ENCODE results near the gene DEPDC1.

Gene DEPDC1

GRCh38 chr1:68473060-68473459, 23.8 kb downstream of the DEPDC1 start:
- no peak for DNase-seq (ENCODE audit: low read depth in 2 of 2)

GRCh38 chr1:68470388-68470970, 26.4 kb downstream of the DEPDC1 start:
- no peak for DNase-seq (ENCODE audit: low read depth in 2 of 2)

GRCh38 chr1:68464891-68465290, 32.0 kb downstream of the DEPDC1 start:
- DNase-seq (ENCODE audit: low read depth in 2 of 2): no peak

DNA sequence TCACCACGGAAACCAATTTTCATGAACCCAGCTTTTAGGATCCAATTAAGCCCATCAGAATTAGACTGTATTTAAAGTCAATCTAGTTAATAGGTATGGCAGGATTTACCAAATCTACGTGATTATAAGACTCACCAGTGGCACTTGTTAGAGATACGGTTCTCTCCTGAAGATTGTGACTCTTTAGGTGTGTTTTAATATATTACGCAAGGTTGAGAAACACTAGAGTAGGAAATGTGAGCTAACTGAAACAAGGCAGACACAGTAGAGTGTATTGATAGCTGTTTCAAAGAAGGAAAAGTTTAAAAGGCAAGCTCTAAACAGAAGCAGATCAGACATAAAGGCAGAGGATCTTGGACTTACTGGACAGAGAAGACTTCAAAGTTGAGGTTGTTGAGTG, 35.9 kb downstream of the DEPDC1 start:
- DNase-seq (ENCODE audit: low read depth in 2 of 2): no peak

DNA sequence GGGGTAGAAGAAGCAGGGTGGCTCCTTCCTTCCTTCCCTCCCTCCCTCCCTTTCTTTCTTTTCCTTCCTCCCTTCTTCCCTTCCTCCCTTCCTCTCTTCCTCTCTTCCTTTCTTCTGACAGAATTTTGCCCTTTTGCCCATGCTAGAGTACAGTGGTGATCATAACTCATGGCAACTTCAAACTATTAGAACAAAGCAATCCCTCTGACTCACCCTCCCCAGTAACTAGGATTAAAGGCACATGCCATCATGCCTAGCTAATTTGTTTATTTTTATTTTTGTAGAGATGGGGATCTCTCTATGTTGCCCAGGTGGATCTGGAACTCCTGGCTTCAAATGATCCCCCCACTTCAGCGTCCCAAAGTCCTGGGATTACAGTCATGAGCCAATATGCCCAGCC, 37.1 kb downstream of the DEPDC1 start:
- DNase-seq (ENCODE audit: low read depth in 2 of 2): no peak

DNA sequence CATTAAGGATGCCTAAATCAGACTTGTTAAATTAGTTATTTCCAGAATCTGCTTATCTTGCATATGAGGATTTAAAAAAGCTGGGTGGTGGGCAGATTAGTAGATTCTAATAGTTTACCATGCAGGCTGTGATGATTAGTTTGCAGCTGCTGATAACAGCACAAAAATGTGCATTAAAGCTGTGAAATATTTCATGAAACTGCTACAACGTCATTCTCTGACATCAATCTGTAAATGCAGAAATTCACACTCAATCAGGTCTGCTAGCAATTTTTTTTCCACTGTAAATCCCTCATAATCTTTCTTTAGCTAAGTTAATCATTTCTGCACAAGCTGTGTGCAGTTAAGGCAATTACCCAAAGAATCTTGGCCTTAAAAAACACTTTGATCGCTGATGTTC, 37.8 kb downstream of the DEPDC1 start:
- no peak for DNase-seq (ENCODE audit: low read depth in 2 of 2)

GRCh38 chr1:68456202-68456601, 40.7 kb downstream of the DEPDC1 start:
- DNase-seq (ENCODE audit: low read depth in 2 of 2): no peak

DNA sequence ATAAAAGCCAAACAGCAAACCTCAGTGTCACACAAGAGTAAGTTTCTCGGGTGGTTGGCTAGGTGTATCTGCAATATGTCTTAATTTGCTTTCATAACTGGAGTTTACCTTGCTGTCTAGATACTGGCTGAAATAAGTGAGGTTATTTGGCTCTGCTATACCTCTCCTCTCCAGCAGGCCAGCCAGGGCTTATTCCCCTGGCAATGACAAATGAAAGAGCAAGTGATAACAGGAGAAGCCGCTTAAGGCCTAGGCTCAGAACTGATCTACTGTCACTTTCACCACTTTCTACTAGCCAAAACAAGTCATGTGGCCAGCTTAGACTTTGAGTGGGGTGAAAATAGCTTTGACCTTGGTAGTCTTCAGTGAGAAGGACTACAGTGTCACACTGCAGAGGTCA, 42.3 kb downstream of the DEPDC1 start:
- DNase-seq (ENCODE audit: low read depth in 2 of 2): no peak

DNA sequence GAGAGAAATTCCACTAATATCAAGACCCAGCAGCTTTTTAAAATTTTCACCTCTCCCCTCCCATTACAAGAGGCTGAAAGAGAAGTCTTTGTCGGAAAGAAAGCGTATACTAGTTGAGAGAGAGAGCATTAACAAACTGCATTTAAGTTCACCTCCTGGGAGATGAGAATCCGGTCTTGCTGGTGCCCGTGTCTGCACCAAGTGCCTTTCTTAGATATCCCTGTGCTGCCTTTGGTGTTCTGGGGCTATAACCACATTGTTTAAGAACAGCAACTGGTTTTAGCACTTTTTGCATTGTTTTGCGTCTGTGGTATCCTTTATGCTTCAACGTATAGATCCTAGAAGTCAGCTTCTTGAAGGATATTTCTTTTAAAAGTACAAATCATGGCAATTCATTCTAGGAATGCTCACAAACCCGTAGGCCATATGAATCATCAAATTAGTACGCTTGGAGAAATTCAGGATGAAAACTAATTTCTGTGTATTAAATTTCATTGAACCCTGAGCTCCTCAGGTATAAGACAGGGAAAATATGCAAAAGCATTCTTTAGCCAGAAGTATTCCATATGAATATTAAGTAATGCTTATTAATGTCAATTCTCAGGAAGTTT, 43.7 kb downstream of the DEPDC1 start:
- no peak for DNase-seq (ENCODE audit: low read depth in 2 of 2)

DNA sequence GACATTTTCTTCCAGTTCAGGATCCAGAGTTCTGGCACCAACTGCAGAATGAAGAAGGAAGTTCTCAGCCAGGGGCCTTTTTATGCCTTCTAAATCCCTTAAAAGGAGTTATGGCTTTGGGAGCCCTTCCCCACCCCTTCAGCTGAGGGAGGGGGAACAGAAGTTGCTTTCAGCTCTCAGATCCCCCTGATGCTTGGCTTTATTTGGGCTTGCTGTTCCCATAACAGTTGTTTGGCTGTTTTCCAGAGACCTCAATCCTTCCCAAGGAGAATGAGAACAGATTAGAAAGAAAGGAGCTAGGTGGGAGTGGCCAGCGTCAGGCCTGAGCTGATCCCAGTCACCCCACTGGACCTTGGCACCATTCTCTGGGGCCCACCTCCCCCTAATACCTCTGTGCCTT, 47.0 kb downstream of the DEPDC1 start, which contains the start of gene RPE65:
RPE65 (minus strand) TSS at position 54 of the 400 bp plus-strand sequence; CDS start at position 5, 49 bp downstream.
- DNase-seq (ENCODE audit: low read depth in 2 of 2): no peak

DNA sequence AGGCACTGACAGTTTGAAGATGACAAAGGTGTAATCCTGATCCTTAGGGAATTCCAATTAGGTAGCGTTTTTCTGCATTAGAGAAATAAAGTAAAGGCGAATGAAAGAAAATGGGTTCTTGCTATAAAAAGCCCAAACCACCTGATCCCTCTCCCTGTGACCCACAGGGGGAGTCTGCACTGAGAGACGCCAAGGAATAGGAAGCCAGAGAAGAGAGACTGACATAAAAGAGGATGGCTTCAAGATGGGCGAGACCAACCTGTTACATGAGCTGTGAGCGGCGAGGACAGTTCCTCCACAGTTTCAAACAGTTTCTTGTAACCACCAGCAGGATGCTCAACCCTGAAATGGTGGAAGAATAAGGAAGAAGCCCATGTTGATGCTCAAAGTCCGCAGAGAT, 48.5 kb downstream of the DEPDC1 start:
- DNase-seq (ENCODE audit: low read depth in 2 of 2): no peak

DNA sequence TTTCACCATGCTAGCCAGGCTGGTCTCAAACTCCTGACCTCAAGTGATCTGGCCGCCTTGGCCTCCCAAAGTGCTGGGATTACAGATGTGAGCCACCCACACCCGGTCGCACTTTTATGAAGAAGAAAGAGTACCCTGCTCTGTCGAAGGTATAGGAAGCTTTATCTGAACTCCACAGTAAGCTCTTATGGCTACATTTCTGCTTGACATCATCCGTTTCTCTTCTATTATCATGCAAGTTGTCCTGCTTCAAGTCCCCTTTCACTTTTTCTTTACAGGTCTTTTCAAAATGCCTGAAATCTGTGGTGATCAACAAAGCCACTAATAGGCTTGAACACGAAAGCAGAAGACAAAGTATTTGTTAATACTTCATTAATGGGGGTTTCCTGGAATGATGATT, 51.2 kb downstream of the DEPDC1 start:
- DNase-seq (ENCODE audit: low read depth in 2 of 2): no peak

GRCh38 chr1:68442822-68443556, 53.9 kb downstream of the DEPDC1 start:
- DNase-seq (ENCODE audit: low read depth in 2 of 2): no peak

DNA sequence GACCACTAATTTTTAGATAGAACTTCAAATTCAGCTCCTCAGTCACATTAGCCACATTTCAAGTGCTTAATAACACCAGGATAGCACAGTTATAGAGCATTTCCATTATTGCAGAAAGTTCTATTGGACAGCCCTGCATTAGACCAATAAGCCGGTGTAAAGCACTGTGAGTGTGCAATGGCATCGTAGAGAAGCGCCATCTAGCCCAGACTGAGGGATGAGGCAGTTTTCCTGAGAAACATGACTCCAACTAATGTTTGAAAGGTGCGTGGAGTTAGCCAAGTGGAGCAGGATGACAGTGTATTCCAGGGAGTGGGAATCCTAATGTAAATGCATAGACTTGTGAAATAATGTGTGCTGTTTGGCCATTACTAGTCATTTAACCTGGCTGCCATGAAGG, 54.9 kb downstream of the DEPDC1 start:
- no peak for DNase-seq (ENCODE audit: low read depth in 2 of 2)

DNA sequence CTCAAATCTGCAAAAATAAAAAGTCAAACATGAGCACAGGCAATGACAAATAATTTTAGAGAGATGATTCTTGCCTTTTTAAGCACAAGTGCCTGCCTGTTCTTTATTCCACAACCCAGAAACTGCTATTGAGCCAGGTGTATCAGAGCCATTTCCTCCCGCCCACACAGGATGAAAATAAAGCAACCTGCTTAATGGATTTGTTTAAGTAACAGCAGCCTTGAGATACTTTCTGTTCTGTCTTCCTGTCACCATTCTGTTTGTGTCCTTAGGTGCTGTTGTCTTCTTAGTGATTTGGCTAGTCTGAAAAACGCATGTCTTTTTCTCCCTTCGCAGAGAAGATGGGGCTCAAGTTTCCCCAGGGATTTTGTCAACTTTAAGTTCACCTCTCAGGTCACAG, 58.6 kb downstream of the DEPDC1 start:
- DNase-seq (ENCODE audit: low read depth in 2 of 2): no peak

DNA sequence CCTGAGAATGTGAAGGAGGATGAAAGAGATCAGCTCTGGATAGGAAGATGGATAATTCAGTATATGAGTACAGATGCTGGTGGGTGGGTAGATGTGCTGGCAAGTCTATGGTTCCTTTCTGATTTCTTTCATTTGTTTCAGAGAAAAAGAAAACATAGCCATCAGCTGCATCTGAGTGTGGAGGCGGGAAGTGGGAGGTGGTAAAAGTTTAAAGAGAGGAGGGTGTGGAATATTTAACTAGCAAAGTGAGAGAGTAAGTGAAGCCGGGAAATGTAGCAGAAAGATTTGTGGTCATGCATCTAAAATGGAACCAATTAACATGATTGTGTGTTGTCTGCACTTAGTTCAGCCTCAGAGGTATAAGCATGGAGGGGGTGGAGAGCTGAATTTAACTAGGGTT, 63.5 kb downstream of the DEPDC1 start:
- no peak for DNase-seq (ENCODE audit: low read depth in 2 of 2)

DNA sequence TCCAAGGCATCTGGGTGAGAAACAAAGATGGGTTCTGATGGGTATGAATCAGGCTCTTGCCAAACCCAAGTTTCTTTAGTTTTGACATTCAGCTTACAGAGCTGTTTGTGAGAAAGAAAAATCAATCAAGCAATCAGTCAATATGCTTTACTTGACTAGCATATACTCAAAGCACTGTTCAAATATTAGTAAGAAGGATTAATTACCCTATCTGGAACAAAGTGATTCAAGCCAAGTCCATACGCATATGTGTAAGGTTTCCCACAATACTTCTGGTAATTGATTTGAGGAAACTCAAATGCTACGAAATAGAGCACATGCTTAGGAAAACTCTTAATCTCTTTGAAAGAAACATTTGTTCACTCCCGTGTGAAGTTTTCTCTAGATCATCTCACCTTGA, 65.8 kb downstream of the DEPDC1 start:
- DNase-seq (ENCODE audit: low read depth in 2 of 2): no peak

- DNase-seq (ENCODE audit: low read depth in 2 of 2): no peak
These were observed 67.6 kb downstream of the DEPDC1 start for GRCh38 chr1:68429233-68429808.

GRCh38 chr1:68426594-68426993, 70.3 kb downstream of the DEPDC1 start:
- no peak for DNase-seq (ENCODE audit: low read depth in 2 of 2)

Data from stimulated activated CD4-positive, alpha-beta T cell treated with anti-CD3 and anti-CD28 coated beads, Interleukin-1b, Interleukin-23, amount 100 ng/mL, for 4 hours (primary cell).